H9 (cell line): Measurements from ENCODE around the gene RAB3GAP2. TPM values are rescaled to one million over a fixed set of nuclear protein-coding genes. Genes with fewer than 3 reads are reported as not detected.

Source experiments
- DNase-seq: peaks from one replicate; pipeline ENCODE4 v3.0.0-alpha.2; 2017
- H2AFZ ChIP-seq: one replicate; pipeline ENCODE4 v1.6.1; 2013; ENCODE audit warnings: mild to moderate bottlenecking, low read length, control low read depth, moderate library complexity
- H2AK5ac ChIP-seq: 2 replicates; pipeline ENCODE4 v1.6.1; 2013; ENCODE audit warnings: low read length, control low read depth, mixed read lengths; ENCODE audit not compliant: insufficient read length
- H2BK120ac ChIP-seq: one replicate; pipeline ENCODE4 v1.6.1; 2013; ENCODE audit warnings: low read depth, mild to moderate bottlenecking, low read length, control low read depth, inconsistent platforms; ENCODE audit not compliant: poor library complexity, severe bottlenecking
- H2BK12ac ChIP-seq: 2 replicates; pipeline ENCODE4 v1.6.1; 2013; ENCODE audit warnings: low read length, control low read depth, mixed read lengths, low read depth; ENCODE audit not compliant: insufficient read length
- H2BK15ac ChIP-seq: 2 replicates; pipeline ENCODE4 v1.6.1; 2013; ENCODE audit warnings: low read depth, low read length, control low read depth
- H2BK20ac ChIP-seq: one replicate; pipeline ENCODE4 v1.6.1; 2013; ENCODE audit warnings: low read depth, mild to moderate bottlenecking, low read length, control low read depth, inconsistent platforms; ENCODE audit not compliant: poor library complexity, severe bottlenecking
- H2BK5ac ChIP-seq: 2 replicates; pipeline ENCODE4 v1.6.1; 2013; ENCODE audit warnings: low read length, control low read depth, mixed read lengths; ENCODE audit not compliant: insufficient read length
- H3K14ac ChIP-seq: 2 replicates; pipeline ENCODE4 v1.6.1; 2013; ENCODE audit warnings: low read length, control low read depth; ENCODE audit not compliant: insufficient read depth
- H3K18ac ChIP-seq: 2 replicates; pipeline ENCODE4 v1.6.1; 2013; ENCODE audit warnings: low read depth, mild to moderate bottlenecking, mixed read lengths, low read length, control low read depth; ENCODE audit not compliant: insufficient read length
- H3K23ac ChIP-seq: 2 replicates; pipeline ENCODE4 v1.6.1; 2013; ENCODE audit warnings: low read length, control low read depth, mixed read lengths, low read depth; ENCODE audit not compliant: insufficient read length
- H3K23me2 ChIP-seq: 2 replicates; pipeline ENCODE4 v1.6.1; 2013; ENCODE audit warnings: low read depth, mild to moderate bottlenecking, mixed read lengths, low read length, control low read depth; ENCODE audit not compliant: insufficient read length, poor library complexity, severe bottlenecking
- H3K27ac ChIP-seq: 2 replicates; pipeline ENCODE4 v1.5.1; 2013; ENCODE audit warnings: low read length, control low read depth, mixed read lengths, low read depth; ENCODE audit not compliant: insufficient read length
- H3K27me3 ChIP-seq: 2 replicates; pipeline ENCODE4 v1.6.1; 2013; ENCODE audit warnings: low read length, control low read depth, inconsistent platforms; ENCODE audit not compliant: insufficient read depth
- H3K4ac ChIP-seq: 2 replicates; pipeline ENCODE4 v1.6.1; 2013; ENCODE audit warnings: low read depth, mild to moderate bottlenecking, control low read depth, inconsistent platforms, low read length, moderate library complexity
- H3K4me1 ChIP-seq: 2 replicates; pipeline ENCODE4 v1.6.1; 2013; ENCODE audit warnings: low read length, control low read depth, inconsistent platforms; ENCODE audit not compliant: insufficient read depth
- H3K4me2 ChIP-seq: 2 replicates; pipeline ENCODE4 v1.6.1; 2013; ENCODE audit warnings: low read length, control low read depth, mixed read lengths; ENCODE audit not compliant: insufficient read length, insufficient read depth
- H3K56ac ChIP-seq: 2 replicates; pipeline ENCODE4 v1.6.1; 2013; ENCODE audit warnings: low read depth, mild to moderate bottlenecking, mixed read lengths, low read length, control low read depth; ENCODE audit not compliant: insufficient read length
- H3K79me1 ChIP-seq: 2 replicates; pipeline ENCODE4 v1.6.1; 2013; ENCODE audit warnings: low read depth, mild to moderate bottlenecking, moderate library complexity, low read length, control low read depth, inconsistent platforms; ENCODE audit not compliant: insufficient read depth, poor library complexity, severe bottlenecking
- H3K79me2 ChIP-seq: 2 replicates; pipeline ENCODE4 v1.6.1; 2013; ENCODE audit warnings: low read length, control low read depth, inconsistent platforms; ENCODE audit not compliant: insufficient read depth
- H3K9ac ChIP-seq: 2 replicates; pipeline ENCODE4 v1.6.1; 2013; ENCODE audit warnings: low read length, control low read depth, mixed read lengths; ENCODE audit not compliant: insufficient read length; ENCODE audit errors: extremely low read depth
- H3K9me3 ChIP-seq: one replicate; pipeline ENCODE4 v1.6.1; 2013; ENCODE audit warnings: low read depth, low read length, inconsistent platforms; ENCODE audit not compliant: control insufficient read depth
- H3T11ph ChIP-seq: one replicate; pipeline ENCODE4 v1.6.1; 2013; ENCODE audit warnings: mild to moderate bottlenecking, low read length, control low read depth, inconsistent platforms
- H4K20me1 ChIP-seq: one replicate; pipeline ENCODE4 v1.6.1; 2013; ENCODE audit not compliant: control insufficient read depth, insufficient read length, insufficient read depth
- H4K5ac ChIP-seq: 2 replicates; pipeline ENCODE4 v1.6.1; 2013; ENCODE audit warnings: low read depth, mild to moderate bottlenecking, mixed read lengths, low read length, control low read depth; ENCODE audit not compliant: insufficient read length
- H4K8ac ChIP-seq: replicated peaks from 2 replicates; pipeline ENCODE4 v1.6.1; 2013; ENCODE audit warnings: low read length, control low read depth, mixed read lengths, low read depth; ENCODE audit not compliant: insufficient read length
- H4K91ac ChIP-seq: 2 replicates; pipeline ENCODE4 v1.6.1; 2013; ENCODE audit warnings: low read depth, mild to moderate bottlenecking, moderate library complexity, mixed read lengths, low read length, control low read depth; ENCODE audit not compliant: insufficient read length
- H3K27ac Mint-ChIP-seq, 3 experiments: 2 replicates in 2 of 3; 3 replicates in 1 of 3; pipeline ENCODE4 v1.8.0; 2020 to 2021; ENCODE audit warnings: mixed read lengths in 3 of 3, mild to moderate bottlenecking in 1 of 3, moderate library complexity in 1 of 3
- H3K27me3 Mint-ChIP-seq: 2 replicates; pipeline ENCODE4 v1.8.0; 2021; ENCODE audit warnings: low read depth, mild to moderate bottlenecking, moderate library complexity, mixed read lengths
- H3K36me3 Mint-ChIP-seq, 3 experiments: 2 replicates in 2 of 3; 3 replicates in 1 of 3; pipeline ENCODE4 v1.8.0; 2020 to 2021; ENCODE audit warnings: low read depth in 3 of 3, mixed read lengths in 3 of 3; ENCODE audit not compliant: insufficient read depth in 1 of 3
- H3K4me1 Mint-ChIP-seq, 2 experiments: 2 replicates each; pipeline ENCODE4 v1.8.0; 2020; ENCODE audit warnings: mixed read lengths in 2 of 2
- H3K4me3 Mint-ChIP-seq, 2 experiments: 2 replicates in 1 of 2; 3 replicates in 1 of 2; pipeline ENCODE4 v1.8.0; 2020 to 2021; ENCODE audit warnings: mild to moderate bottlenecking in 2 of 2, mixed read lengths in 2 of 2, moderate library complexity in 1 of 2
- H3K9me3 Mint-ChIP-seq, 2 experiments: 2 replicates in 1 of 2; 3 replicates in 1 of 2; pipeline ENCODE4 v1.8.0; 2020; ENCODE audit warnings: mild to moderate bottlenecking in 2 of 2, mixed read lengths in 2 of 2, moderate library complexity in 1 of 2
- CTCF ChIP-seq: fragments of 200-600 bp; sonication (generic); conservative IDR thresholded peaks from 3 replicates; pipeline ENCODE4 v1.8.0; 2021; ENCODE audit warnings: antibody characterized with exemption, mild to moderate bottlenecking
- WGBS: extraction: QIAGEN DNeasy Blood & Tissue Kit; methylation state at CpG from one replicate; pipeline ENCODE4 v1.1.7; 2013; ENCODE audit warnings: missing lambda C conversion rate, low lambda C conversion rate, mixed read lengths; ENCODE audit not compliant: insufficient read length; ENCODE audit errors: extremely low coverage; 5-methylcytosine and 5-hydroxymethylcytosine counted together
- total RNA-seq: library from RNA; stranded (reverse); gene quantifications from 2 replicates; pipeline ENCODE4 v1.2.1, GENCODE V29; 2021

RAB3GAP2 gene
- total RNA-seq, 1 experiment from 2014 or later: 48.3 TPM

GRCh38 chr1:220224611-220225124 lies 47.6 kb downstream of the RAB3GAP2 start:
- Histone ChIP-seq H2BK12ac (no peak overlapping the region), H3K23ac (no peak overlapping the region), H3K56ac (no peak overlapping the region), H2AK5ac (no peak overlapping the region), H3T11ph (no peak overlapping the region), H2BK5ac (no peak overlapping the region), H4K91ac (no peak overlapping the region), H3K27me3 (no peaks in the 10 kb centered on the region), H3K4me2 (no peak overlapping the region), H3K79me2 (peaks cover 3% of the 10 kb centered on the region; the same call in 1 of the 2 replicates), H3K4ac (no peak overlapping the region), H2BK20ac (no peak overlapping the region), H2BK15ac (no peak overlapping the region), H2BK120ac (no peak overlapping the region), H2AFZ (no peak overlapping the region), H3K23me2 (no peaks in the 10 kb centered on the region), H4K8ac (no peak overlapping the region), H3K9ac (no peak overlapping the region), H4K5ac (no peak overlapping the region), H4K20me1 (no peaks in the 10 kb centered on the region), H3K79me1 (peaks cover 6% of the 10 kb centered on the region), H3K9me3 (no peaks in the 10 kb centered on the region), H3K4me1 (no peaks in the 10 kb centered on the region; the same call in 1 of the 2 replicates), H3K27ac (no peak overlapping the region), H3K14ac (no peak overlapping the region), H3K18ac (no peak overlapping the region)
- WGBS: no CpG with 5 or more reads among the region's 1 CpG
- Mint-ChIP-seq H3K4me3 (no peak overlapping the region), H3K27ac (peak overlapping the region in 2 of 3 experiments; percentile 87 to 92; a peak in 6 of 7 replicates), H3K27me3 (no peaks in the 10 kb centered on the region), H3K36me3 (peaks cover 4 to 9% (median 8%) of the 10 kb centered on the region in 3 experiments; a peak in 5 of 7 replicates), H3K4me1 (peaks cover 45 to 50% of the 10 kb centered on the region in 2 experiments), H3K9me3 (no peaks in the 10 kb centered on the region)
- no peak for DNase-seq
- no peak for TF ChIP-seq CTCF
